HL-60 (cell line): ENCODE results near the gene SLC45A1.

Experiments used
- CTCF ChIP-seq: IDR thresholded peaks from one replicate; pipeline ENCODE4 v1.5.1; 2011; ENCODE audit warnings: low read length, control low read depth, inconsistent platforms; ENCODE audit not compliant: insufficient read depth
- POLR2AphosphoS5 ChIP-seq: IDR thresholded peaks from 2 replicates; pipeline ENCODE4 v1.6.1; 2012; ENCODE audit warnings: low read depth

- TF ChIP-seq CTCF (no peak), POLR2AphosphoS5 (no peak)
Observed at GRCh38 chr1:8303141-8303540, 14.8 kb upstream of the SLC45A1 start.
